Fibroblast of villous mesenchyme (primary cell): ENCODE measurements around the gene BEND7. TPM values are rescaled to one million over a fixed set of nuclear protein-coding genes. Genes with fewer than 3 reads are reported as not detected.
A peak's percentile ranks its signal among the peaks of the same experiment; 100 is the strongest.

ENCODE experiments used
- DNase-seq: peaks from one replicate; pipeline ENCODE4 v3.0.0-alpha.2; 2010; ENCODE audit warnings: low read depth
- H3K4me3 ChIP-seq: 2 replicates; pipeline ENCODE4 v1.5.1; 2011; ENCODE audit warnings: low read depth, mild to moderate bottlenecking, low read length
- CTCF ChIP-seq: IDR thresholded peaks from 2 replicates; pipeline ENCODE4 v1.5.1; 2012; ENCODE audit warnings: low read depth, mild to moderate bottlenecking, low read length; ENCODE audit not compliant: insufficient read depth
- total RNA-seq: library from RNA; depleted of rRNA; stranded (reverse); fragments of >200 nt; gene quantifications from 2 replicates; pipeline ENCODE4 v1.2.3, GENCODE V29; 2012

Gene BEND7
- total RNA-seq, 1 donor = under 0.01 TPM

- no peak overlapping the region for H3K4me3 ChIP-seq
- TF ChIP-seq CTCF = no peak
- DNase-seq = no peak
Observed at GRCh38 chr10:13489035-13489599, 39.7 kb downstream of the BEND7 start.

GRCh38 chr10:13485623-13486022, 43.2 kb downstream of the BEND7 start:
- DNase-seq = no peak
- peak; percentile 46 for TF ChIP-seq CTCF
- no peak overlapping the region for H3K4me3 ChIP-seq

- no peak overlapping the region for H3K4me3 ChIP-seq
- no peak for DNase-seq
- no peak for TF ChIP-seq CTCF
Observed at GRCh38 chr10:13483951-13484350, 44.9 kb downstream of the BEND7 start.

GRCh38 chr10:13483073-13483472, 45.7 kb downstream of the BEND7 start:
- no peak overlapping the region for H3K4me3 ChIP-seq
- no peak for TF ChIP-seq CTCF
- no peak for DNase-seq

- H3K4me3 ChIP-seq = no peak overlapping the region
- TF ChIP-seq CTCF = no peak
- DNase-seq = no peak
Observed at GRCh38 chr10:13481690-13482089, 47.1 kb downstream of the BEND7 start.

GRCh38 chr10:13475124-13475523, 53.7 kb downstream of the BEND7 start:
- TF ChIP-seq CTCF = no peak
- no peak for DNase-seq
- H3K4me3 ChIP-seq = no peak overlapping the region

- DNase-seq = no peak
Observed at GRCh38 chr10:13473986-13474385, 54.8 kb downstream of the BEND7 start.

More at GRCh38 chr10:13473986-13474385, 54.8 kb downstream of the BEND7 start:
- TF ChIP-seq CTCF = no peak
- no peak overlapping the region for H3K4me3 ChIP-seq
